Heart left ventricle (tissue), 13 donors: ENCODE data around the gene TCP10L.

Source experiments
- POLR2A ChIP-seq, 2 donors: fragments of 450-650 bp; IDR thresholded peaks; one replicate each; pipeline ENCODE4 v1.6.1; 2017; ENCODE audit warnings: antibody characterized with exemption in 2 of 2, mild to moderate bottlenecking in 2 of 2, moderate library complexity in 2 of 2
- TF ChIP-seq, protein P1 (sequence below), 12 donors: fragments of 200-600 bp; sonication (generic) in 4 of 12; IDR thresholded peaks; one replicate each; pipeline versions ENCODE4 v1.5.0 to v1.8.0; 2018 to 2022; ENCODE audit warnings: antibody characterized with exemption in 12 of 12, mild to moderate bottlenecking in 5 of 12
- donor health status: ischemic (EF 13 %, LVEDD 7.1; RV severe dilation, severe dysfunction).
- donor health status: DM: no; HTN: yes; CAD: no.
- donor health status: DM: no; HTN: no; CAD: no.
- donor health status: ischemic (EF 25% LVEDD 6.9; RV normal size, moderate dysfunction).
- donor health status: ischemic (EF 25% LVEDD 5.7; RV mildly dilated, moderate dysfunction).
- donor health status: ischemic (EF 35%, LVEDD 5.7; RV mildly dilated, moderate dysfunction).
- donor health status: nonischemic (EF 11% LVEDD 7.7; RV severe dilation, severe dysfunction).
- donor health status: DM: yes; HTN: yes; CAD: no.
- donor health status: PGD.
- donor health status: ischemic (EF 29% LVEDD 5.4; RV normal size, mild dysfunction).
- donor health status: nonischemic (EF 23%, LVEDD 6.1; RV moderate dilation, normal function).

DNA sequence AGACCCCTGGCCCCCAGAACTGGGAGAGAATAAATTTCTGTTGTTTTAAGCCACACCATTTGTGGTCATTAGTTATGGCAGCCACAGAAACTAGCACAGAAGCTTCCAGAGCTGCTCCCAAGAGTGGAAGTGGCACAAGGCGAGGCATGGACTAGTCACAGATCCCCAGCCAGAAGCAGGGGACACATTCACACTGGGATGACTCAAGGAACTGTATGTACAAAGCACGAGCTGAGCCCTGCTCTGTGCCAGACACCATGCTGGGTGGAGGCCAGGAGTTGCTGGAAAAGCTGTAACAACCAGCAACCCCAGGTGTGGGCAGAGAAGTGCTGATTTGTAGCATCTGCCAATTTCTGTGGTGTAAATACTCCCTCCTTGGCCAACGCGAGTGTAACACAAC lies 55.6 kb downstream of the TCP10L start:
- TF ChIP-seq, protein P1, sequence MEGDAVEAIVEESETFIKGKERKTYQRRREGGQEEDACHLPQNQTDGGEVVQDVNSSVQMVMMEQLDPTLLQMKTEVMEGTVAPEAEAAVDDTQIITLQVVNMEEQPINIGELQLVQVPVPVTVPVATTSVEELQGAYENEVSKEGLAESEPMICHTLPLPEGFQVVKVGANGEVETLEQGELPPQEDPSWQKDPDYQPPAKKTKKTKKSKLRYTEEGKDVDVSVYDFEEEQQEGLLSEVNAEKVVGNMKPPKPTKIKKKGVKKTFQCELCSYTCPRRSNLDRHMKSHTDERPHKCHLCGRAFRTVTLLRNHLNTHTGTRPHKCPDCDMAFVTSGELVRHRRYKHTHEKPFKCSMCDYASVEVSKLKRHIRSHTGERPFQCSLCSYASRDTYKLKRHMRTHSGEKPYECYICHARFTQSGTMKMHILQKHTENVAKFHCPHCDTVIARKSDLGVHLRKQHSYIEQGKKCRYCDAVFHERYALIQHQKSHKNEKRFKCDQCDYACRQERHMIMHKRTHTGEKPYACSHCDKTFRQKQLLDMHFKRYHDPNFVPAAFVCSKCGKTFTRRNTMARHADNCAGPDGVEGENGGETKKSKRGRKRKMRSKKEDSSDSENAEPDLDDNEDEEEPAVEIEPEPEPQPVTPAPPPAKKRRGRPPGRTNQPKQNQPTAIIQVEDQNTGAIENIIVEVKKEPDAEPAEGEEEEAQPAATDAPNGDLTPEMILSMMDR (IDR thresholded peaks at IDR 0.05) = no peak
- no peak for TF ChIP-seq POLR2A (IDR thresholded peaks at IDR 0.05)
